ENCODE data around the gene WNT3A.

Gene WNT3A

DNA sequence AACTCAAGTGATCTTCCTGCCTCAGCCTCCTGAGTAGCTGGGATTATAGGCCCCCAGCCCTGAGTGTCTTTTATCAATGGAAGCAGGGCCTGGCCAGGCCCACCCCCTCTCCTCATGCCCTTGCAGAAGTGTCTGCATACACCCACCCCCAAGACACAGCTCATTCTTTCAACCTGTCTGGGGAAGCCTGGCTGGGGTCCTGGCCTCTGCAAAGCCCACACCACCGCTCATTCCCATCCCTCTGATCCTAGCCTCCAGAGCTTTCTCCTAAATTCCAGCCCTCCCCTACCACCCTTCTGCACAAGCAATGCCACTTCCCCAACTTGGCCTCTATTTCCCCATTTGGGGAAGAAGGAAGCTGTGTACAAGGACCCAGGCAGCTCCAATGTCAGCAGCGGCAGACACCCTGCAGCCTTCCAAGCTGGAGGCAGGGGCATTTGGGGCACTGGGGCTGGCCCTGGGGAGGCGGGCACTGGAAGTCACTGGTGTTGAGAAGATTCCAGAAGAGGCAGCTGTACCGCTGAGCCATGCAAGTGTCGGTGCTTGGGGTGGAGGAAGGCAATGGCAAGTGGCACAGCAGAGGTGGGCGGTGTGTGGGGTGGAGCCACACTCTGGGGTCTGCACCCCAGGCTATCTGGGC is 42.0 kb downstream of the WNT3A start:
- no peak for DNase-seq (ENCODE audit: low read depth)
- no peak overlapping the region for H3K4me3 ChIP-seq (ENCODE audit: low read depth, low read length)
- TF ChIP-seq, protein P1, sequence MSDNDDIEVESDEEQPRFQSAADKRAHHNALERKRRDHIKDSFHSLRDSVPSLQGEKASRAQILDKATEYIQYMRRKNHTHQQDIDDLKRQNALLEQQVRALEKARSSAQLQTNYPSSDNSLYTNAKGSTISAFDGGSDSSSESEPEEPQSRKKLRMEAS (IDR thresholded peaks at IDR 0.05; ENCODE audit: low read depth, low read length), result no peak
- TF ChIP-seq, protein P2, sequence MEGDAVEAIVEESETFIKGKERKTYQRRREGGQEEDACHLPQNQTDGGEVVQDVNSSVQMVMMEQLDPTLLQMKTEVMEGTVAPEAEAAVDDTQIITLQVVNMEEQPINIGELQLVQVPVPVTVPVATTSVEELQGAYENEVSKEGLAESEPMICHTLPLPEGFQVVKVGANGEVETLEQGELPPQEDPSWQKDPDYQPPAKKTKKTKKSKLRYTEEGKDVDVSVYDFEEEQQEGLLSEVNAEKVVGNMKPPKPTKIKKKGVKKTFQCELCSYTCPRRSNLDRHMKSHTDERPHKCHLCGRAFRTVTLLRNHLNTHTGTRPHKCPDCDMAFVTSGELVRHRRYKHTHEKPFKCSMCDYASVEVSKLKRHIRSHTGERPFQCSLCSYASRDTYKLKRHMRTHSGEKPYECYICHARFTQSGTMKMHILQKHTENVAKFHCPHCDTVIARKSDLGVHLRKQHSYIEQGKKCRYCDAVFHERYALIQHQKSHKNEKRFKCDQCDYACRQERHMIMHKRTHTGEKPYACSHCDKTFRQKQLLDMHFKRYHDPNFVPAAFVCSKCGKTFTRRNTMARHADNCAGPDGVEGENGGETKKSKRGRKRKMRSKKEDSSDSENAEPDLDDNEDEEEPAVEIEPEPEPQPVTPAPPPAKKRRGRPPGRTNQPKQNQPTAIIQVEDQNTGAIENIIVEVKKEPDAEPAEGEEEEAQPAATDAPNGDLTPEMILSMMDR (IDR thresholded peaks at IDR 0.05; ENCODE audit: low read depth, low read length), result no peak
- TF ChIP-seq MYC (IDR thresholded peaks at IDR 0.05; ENCODE audit: low read depth, low read length), result no peak
- no peak for TF ChIP-seq POLR2A (IDR thresholded peaks at IDR 0.05; ENCODE audit: extremely low read depth, insufficient read length)

DNA sequence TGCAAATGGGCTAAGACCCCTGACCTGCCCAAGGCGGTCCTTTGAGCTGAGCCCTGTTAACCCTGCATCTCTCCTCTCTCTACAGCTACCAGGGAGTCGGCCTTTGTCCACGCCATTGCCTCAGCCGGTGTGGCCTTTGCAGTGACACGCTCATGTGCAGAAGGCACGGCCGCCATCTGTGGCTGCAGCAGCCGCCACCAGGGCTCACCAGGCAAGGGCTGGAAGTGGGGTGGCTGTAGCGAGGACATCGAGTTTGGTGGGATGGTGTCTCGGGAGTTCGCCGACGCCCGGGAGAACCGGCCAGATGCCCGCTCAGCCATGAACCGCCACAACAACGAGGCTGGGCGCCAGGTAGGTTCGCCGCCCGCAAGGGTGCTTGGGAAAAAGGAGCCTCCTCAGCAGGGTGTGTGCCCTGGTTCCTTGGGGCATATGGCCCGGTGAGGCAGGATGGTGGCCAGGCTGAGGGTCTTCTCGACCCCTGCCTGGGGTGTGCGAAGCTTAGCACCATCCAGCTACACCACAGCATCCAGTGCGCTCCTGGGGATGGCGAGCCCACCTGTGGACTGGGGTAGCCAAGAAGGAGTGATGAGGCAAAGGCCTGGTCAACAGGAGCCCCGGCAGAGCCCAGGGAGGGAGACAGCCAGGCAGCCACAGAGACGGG is 43.9 kb downstream of the WNT3A start:
- H3K4me3 ChIP-seq (ENCODE audit: low read depth, low read length), result no peak overlapping the region
- TF ChIP-seq, protein P1 (IDR thresholded peaks at IDR 0.05; ENCODE audit: low read depth, low read length), result no peak
- TF ChIP-seq POLR2A (IDR thresholded peaks at IDR 0.05; ENCODE audit: extremely low read depth, insufficient read length), result no peak
- DNase-seq (ENCODE audit: low read depth), result no peak

DNA sequence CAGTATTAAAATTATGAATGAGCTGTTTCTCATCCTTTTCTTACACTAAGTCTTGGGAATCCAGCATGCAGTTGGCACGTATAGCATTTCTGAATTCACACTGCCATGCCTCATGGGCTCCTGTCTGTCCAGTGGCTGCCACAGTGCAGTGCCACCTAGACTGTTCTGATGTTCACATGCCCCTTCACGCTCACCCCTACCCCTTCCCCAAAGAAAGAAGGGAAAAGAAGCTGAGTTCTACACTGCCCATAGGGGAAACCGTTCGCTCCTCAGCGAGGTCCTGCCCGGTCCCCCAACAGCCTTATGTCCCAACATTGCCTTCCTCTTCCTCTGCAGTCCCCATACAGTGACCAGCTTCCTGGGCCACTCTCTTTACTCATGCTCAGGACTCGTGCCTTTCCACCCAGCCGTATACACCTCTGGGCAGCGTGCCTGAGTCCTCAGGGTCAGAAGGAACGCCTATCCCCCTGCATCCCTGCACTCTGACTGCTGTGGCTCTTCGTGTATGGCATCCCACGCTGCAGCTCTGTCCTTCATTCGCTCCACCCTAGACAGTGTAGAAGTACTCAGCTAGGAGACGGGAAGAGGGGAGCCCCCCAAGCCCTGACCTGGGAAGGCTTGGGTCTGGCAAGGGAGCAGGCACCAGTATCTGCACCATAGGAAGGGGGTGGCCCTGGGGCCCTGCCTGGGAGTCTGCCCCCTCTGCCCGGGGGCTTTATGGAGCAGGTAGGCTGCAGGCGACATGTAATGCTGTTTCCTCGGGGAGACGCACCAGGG is 51.6 kb downstream of the WNT3A start:
- DNase-seq (ENCODE audit: low read depth), result no peak
- TF ChIP-seq MYC (IDR thresholded peaks at IDR 0.05; ENCODE audit: low read depth, low read length) (no peak), POLR2A (IDR thresholded peaks at IDR 0.05; ENCODE audit: extremely low read depth, insufficient read length) (no peak)
- TF ChIP-seq, protein P2 (IDR thresholded peaks at IDR 0.05; ENCODE audit: low read depth, low read length), result no peak
- H3K4me3 ChIP-seq (ENCODE audit: low read depth, low read length), result no peak overlapping the region

DNA sequence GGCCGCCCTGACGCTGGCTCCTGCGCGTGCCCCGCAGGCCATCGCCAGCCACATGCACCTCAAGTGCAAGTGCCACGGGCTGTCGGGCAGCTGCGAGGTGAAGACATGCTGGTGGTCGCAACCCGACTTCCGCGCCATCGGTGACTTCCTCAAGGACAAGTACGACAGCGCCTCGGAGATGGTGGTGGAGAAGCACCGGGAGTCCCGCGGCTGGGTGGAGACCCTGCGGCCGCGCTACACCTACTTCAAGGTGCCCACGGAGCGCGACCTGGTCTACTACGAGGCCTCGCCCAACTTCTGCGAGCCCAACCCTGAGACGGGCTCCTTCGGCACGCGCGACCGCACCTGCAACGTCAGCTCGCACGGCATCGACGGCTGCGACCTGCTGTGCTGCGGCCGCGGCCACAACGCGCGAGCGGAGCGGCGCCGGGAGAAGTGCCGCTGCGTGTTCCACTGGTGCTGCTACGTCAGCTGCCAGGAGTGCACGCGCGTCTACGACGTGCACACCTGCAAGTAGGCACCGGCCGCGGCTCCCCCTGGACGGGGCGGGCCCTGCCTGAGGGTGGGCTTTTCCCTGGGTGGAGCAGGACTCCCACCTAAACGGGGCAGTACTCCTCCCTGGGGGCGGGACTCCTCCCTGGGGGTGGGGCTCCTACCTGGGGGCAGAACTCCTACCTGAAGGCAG is 52.3 kb downstream of the WNT3A start:
- TF ChIP-seq, protein P2 (IDR thresholded peaks at IDR 0.05; ENCODE audit: low read depth, low read length), result no peak
- no peak for TF ChIP-seq MYC (IDR thresholded peaks at IDR 0.05; ENCODE audit: low read depth, low read length)
- TF ChIP-seq, protein P1 (IDR thresholded peaks at IDR 0.05; ENCODE audit: low read depth, low read length), result no peak
- no peak for TF ChIP-seq POLR2A (IDR thresholded peaks at IDR 0.05; ENCODE audit: extremely low read depth, insufficient read length)
- no peak overlapping the region for H3K4me3 ChIP-seq (ENCODE audit: low read depth, low read length)
- DNase-seq (ENCODE audit: low read depth), result no peak

DNA sequence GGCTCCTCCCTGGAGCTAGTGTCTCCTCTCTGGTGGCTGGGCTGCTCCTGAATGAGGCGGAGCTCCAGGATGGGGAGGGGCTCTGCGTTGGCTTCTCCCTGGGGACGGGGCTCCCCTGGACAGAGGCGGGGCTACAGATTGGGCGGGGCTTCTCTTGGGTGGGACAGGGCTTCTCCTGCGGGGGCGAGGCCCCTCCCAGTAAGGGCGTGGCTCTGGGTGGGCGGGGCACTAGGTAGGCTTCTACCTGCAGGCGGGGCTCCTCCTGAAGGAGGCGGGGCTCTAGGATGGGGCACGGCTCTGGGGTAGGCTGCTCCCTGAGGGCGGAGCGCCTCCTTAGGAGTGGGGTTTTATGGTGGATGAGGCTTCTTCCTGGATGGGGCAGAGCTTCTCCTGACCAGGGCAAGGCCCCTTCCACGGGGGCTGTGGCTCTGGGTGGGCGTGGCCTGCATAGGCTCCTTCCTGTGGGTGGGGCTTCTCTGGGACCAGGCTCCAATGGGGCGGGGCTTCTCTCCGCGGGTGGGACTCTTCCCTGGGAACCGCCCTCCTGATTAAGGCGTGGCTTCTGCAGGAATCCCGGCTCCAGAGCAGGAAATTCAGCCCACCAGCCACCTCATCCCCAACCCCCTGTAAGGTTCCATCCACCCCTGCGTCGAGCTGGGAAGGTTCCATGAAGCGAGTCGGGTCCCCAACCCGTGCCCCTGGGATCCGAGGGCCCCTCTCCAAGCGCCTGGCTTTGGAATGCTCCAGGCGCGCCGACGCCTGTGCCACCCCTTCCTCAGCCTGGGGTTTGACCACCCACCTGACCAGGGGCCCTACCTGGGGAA is 53.0 kb downstream of the WNT3A start:
- no peak for DNase-seq (ENCODE audit: low read depth)
- H3K4me3 ChIP-seq (ENCODE audit: low read depth, low read length), result no peak overlapping the region
- no peak for TF ChIP-seq MYC (IDR thresholded peaks at IDR 0.05; ENCODE audit: low read depth, low read length)
- TF ChIP-seq, protein P2 (IDR thresholded peaks at IDR 0.05; ENCODE audit: low read depth, low read length), result no peak
- no peak for TF ChIP-seq POLR2A (IDR thresholded peaks at IDR 0.05; ENCODE audit: extremely low read depth, insufficient read length)
- TF ChIP-seq, protein P1 (IDR thresholded peaks at IDR 0.05; ENCODE audit: low read depth, low read length), result no peak

Data from NB4 (cell line).